ENCODE data around the gene DAB1. TPM values are rescaled to one million over a fixed set of nuclear protein-coding genes. Genes with fewer than 3 reads are reported as not detected.

DAB1 gene
- total and polyA plus RNA-seq, 2 of the 8 experiments (the other 6 are each of a cell fraction or from before 2014, with no cell fraction given): 4.4 to 11.8 TPM

DNA sequence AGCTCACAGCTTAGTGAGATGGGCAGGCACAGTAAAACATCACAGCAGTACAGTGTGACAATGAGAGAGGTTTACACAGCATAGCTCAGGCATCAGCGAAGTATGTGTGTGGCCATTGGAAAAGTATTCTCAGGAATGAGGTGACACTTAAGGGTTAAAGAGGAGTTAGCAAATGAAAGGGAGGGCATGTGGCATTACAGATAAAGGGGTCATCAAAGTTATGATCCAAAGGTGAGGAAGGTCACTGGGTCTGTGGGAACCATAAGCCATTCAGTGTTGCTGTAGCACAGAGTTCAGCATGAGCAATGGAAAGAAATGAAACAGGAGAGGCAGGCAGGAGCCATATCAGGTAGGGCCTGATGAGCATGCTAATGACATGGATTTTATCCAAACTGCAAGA, 453.6 kb downstream of the DAB1 start:
- no peak overlapping the region for H3K4me3 ChIP-seq (ENCODE audit: extremely low read depth in 1 of 4, insufficient read depth in 2 of 4, low read depth in 3 of 4, low read length in 4 of 4)
- H3K9me3 ChIP-seq (ENCODE audit: insufficient read depth in 2 of 2, low read depth in 1 of 2, low read length in 1 of 2): no peaks in the 10 kb centered on the region
- no peaks in the 10 kb centered on the region for H3K79me1 ChIP-seq (ENCODE audit: low read depth, low read length)
- H2AK5ac ChIP-seq (ENCODE audit: low read depth, low read length): no peak overlapping the region
- H3K14ac ChIP-seq (ENCODE audit: insufficient read length): no peak overlapping the region
- no peak overlapping the region for H2BK12ac ChIP-seq (ENCODE audit: low read depth, low read length)
- H2BK120ac ChIP-seq (replicated peaks; ENCODE audit: low read depth, low read length): no peak overlapping the region
- H4K91ac ChIP-seq (replicated peaks; ENCODE audit: insufficient read length, low read length): no peak overlapping the region
- no peaks in the 10 kb centered on the region for H3K79me2 ChIP-seq (ENCODE audit: control insufficient read depth in 1 of 2, insufficient read depth in 2 of 2, low read length in 2 of 2)
- no peak overlapping the region for H3K23ac ChIP-seq (ENCODE audit: insufficient read length)
- no peaks in the 10 kb centered on the region for H3K4me1 ChIP-seq (replicated peaks in 1 of 4; ENCODE audit: control insufficient read depth in 3 of 4, insufficient read depth in 4 of 4, low read length in 3 of 4)
- no peak overlapping the region for H2AFZ ChIP-seq (ENCODE audit: low read length)
- FAIRE-seq (no peak), DNase-seq (ENCODE audit: low read depth in 1 of 2, low spot score in 2 of 2) (no peak)
- H3K4me2 ChIP-seq (ENCODE audit: insufficient read depth in 1 of 2, low read depth in 2 of 2, low read length in 2 of 2): no peak overlapping the region
- no peak overlapping the region for H3K4ac ChIP-seq (replicated peaks; ENCODE audit: insufficient read length, low read depth, low read length)
- no peak overlapping the region for H3K9ac ChIP-seq (replicated peaks in 1 of 4; ENCODE audit: extremely low read depth in 1 of 4, low read depth in 3 of 4, low read length in 3 of 4)
- H3K23me2 ChIP-seq (ENCODE audit: low read depth, low read length): no peaks in the 10 kb centered on the region
- ChIA-PET CTCF (ENCODE audit: partially characterized antibody) (interaction anchor here (0.8 to 13.5 kb wide), 7 partner anchors 12 to 163 kb away, joined by 3 to 193 read pairs (median 4); no protein-coding TSS in a partner anchor), POLR2A (ENCODE audit: partially characterized antibody) (no interaction called here)
- no peak overlapping the region for H3K27ac ChIP-seq (ENCODE audit: low read depth, low read length)
- H3K27me3 ChIP-seq (replicated peaks in 1 of 4; ENCODE audit: control insufficient read depth in 3 of 4, extremely low read depth in 1 of 4, insufficient read depth in 3 of 4, low read length in 3 of 4): no peaks in the 10 kb centered on the region
- no peak overlapping the region for H2BK15ac ChIP-seq (ENCODE audit: low read length)
- TF ChIP-seq RAD21 (IDR thresholded peaks at IDR 0.05 in 1 of 2, conservative IDR thresholded peaks at IDR 0.05 in 1 of 2; ENCODE audit: low read depth in 2 of 2, low read length in 2 of 2): no peak
- TF ChIP-seq PHF8 (conservative IDR thresholded peaks at IDR 0.05; ENCODE audit: low read depth, low read length): no peak
- TF ChIP-seq TAF1 (IDR thresholded peaks at IDR 0.05; ENCODE audit: low read depth, low read length): no peak
- TF ChIP-seq POU5F1 (IDR thresholded peaks at IDR 0.05; ENCODE audit: low read depth, low read length): no peak
- TF ChIP-seq SP4 (IDR thresholded peaks at IDR 0.05; ENCODE audit: low read length): no peak
- TF ChIP-seq CTBP2 (IDR thresholded peaks at IDR 0.05; ENCODE audit: borderline replicate concordance, insufficient read depth, insufficient read length, low read length): no peak
- TF ChIP-seq SIRT6 (IDR thresholded peaks at IDR 0.05; ENCODE audit: low read length): no peak
- WGBS, 2 experiments (ENCODE audit: extremely low coverage in 1 of 2, insufficient coverage in 1 of 2, insufficient read length in 1 of 2, insufficient replicate concordance in 2 of 2, low coverage in 1 of 2, low lambda C conversion rate in 2 of 2, missing lambda C conversion rate in 1 of 2): 82% methylated on average over 1 of the region's 1 CpG; no CpG with 5 or more reads in 1 of the 2 experiments
- H4K5ac ChIP-seq (ENCODE audit: insufficient read length, low read depth, low read length): no peak overlapping the region
- H2BK5ac ChIP-seq (ENCODE audit: low read depth, low read length): no peak overlapping the region
- no peak overlapping the region for H4K8ac ChIP-seq (ENCODE audit: extremely low read depth, insufficient read depth, low read length)
- H4K20me1 ChIP-seq (replicated peaks in 1 of 2; ENCODE audit: control insufficient read depth in 1 of 2, insufficient read depth in 2 of 2, low read length in 2 of 2): no peaks in the 10 kb centered on the region
- H3K56ac ChIP-seq (replicated peaks; ENCODE audit: insufficient read length, low read depth, low read length): no peak overlapping the region
- no peak overlapping the region for H3K18ac ChIP-seq (ENCODE audit: extremely low read depth, low read length)
- H3K36me3 ChIP-seq (ENCODE audit: control insufficient read depth in 2 of 4, insufficient read depth in 4 of 4, low read length in 3 of 4): no peaks in the 10 kb centered on the region
- no peak overlapping the region for H2BK20ac ChIP-seq (ENCODE audit: low read length)

Measured in H1 (cell line).